SK-N-SH (cell line): ENCODE data around the gene ABCF3.

Experiments used
- EP300 ChIP-seq, 2 experiments: IDR thresholded peaks; 2 replicates each; pipeline versions ENCODE4 v1.4.0 to v1.6.1; 2012; ENCODE audit warnings: borderline replicate concordance in 1 of 2, low read depth in 1 of 2, low read length in 1 of 2
- EZH2phosphoT487 ChIP-seq: fragments of 200-600 bp; sonication (generic); IDR thresholded peaks from 2 replicates; pipeline ENCODE4 v1.6.1; 2017; ENCODE audit warnings: low read depth, mixed run types, mild to moderate bottlenecking, antibody characterized with exemption, moderate library complexity, borderline replicate concordance
- GABPA ChIP-seq: IDR thresholded peaks from 2 replicates; pipeline ENCODE4 v1.4.0; 2012; ENCODE audit warnings: low read depth, mild to moderate bottlenecking
- POLR2AphosphoS5 ChIP-seq: IDR thresholded peaks from 2 replicates; pipeline ENCODE4 v1.6.1; 2012; ENCODE audit warnings: low read depth, low read length
- RAD21 ChIP-seq: IDR thresholded peaks from 2 replicates; pipeline ENCODE4 v1.6.1; 2012; ENCODE audit warnings: mild to moderate bottlenecking, low read length
- SMC3 ChIP-seq: IDR thresholded peaks from 2 replicates; pipeline ENCODE4 v1.6.1; 2012; ENCODE audit warnings: low read depth, low read length, improper control_type of control experiment
- TAF1 ChIP-seq: IDR thresholded peaks from 2 replicates; pipeline ENCODE4 v1.6.1; 2012; ENCODE audit warnings: low read depth, mild to moderate bottlenecking, low read length, moderate library complexity, borderline replicate concordance
- TEAD4 ChIP-seq: IDR thresholded peaks from 2 replicates; pipeline ENCODE4 v1.4.0; 2012; ENCODE audit warnings: mild to moderate bottlenecking, borderline replicate concordance; ENCODE audit not compliant: insufficient read depth
- USF1 ChIP-seq: IDR thresholded peaks from 2 replicates; pipeline ENCODE4 v1.4.0; 2012; ENCODE audit warnings: low read depth, borderline replicate concordance
- TF ChIP-seq, protein P1 (sequence below): fragments of 200-600 bp; sonication (generic); IDR thresholded peaks from 2 replicates; pipeline ENCODE4 v1.6.1; 2017; ENCODE audit warnings: antibody characterized with exemption, mild to moderate bottlenecking, moderate library complexity
- TF ChIP-seq, protein P2 (sequence below): fragments of 150-350 bp; IDR thresholded peaks from 2 replicates; pipeline ENCODE4 v1.6.1; 2017; ENCODE audit warnings: antibody characterized with exemption, low read length, low read depth, borderline replicate concordance

DNA sequence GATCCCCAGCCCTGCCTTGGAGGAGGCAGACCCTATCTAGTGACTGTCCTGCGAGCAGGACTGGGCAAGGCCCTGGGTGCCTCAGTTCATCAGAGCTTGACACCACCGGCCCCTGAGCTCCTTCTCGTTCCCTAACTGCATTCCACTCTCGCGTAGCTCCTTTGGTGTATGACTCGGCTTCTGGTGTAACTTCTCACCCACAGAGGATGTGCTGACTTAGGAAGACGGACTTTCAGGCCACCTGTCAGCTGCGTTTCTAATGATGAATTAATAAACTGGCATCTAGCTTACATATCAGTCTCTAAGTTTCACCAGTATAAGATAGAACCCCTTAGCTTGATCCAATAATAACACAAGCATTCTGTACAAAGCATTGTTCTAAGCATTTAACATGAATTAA, 17.5 kb downstream of the ABCF3 start:
- TF ChIP-seq TAF1: no peak
- TF ChIP-seq, protein P1, sequence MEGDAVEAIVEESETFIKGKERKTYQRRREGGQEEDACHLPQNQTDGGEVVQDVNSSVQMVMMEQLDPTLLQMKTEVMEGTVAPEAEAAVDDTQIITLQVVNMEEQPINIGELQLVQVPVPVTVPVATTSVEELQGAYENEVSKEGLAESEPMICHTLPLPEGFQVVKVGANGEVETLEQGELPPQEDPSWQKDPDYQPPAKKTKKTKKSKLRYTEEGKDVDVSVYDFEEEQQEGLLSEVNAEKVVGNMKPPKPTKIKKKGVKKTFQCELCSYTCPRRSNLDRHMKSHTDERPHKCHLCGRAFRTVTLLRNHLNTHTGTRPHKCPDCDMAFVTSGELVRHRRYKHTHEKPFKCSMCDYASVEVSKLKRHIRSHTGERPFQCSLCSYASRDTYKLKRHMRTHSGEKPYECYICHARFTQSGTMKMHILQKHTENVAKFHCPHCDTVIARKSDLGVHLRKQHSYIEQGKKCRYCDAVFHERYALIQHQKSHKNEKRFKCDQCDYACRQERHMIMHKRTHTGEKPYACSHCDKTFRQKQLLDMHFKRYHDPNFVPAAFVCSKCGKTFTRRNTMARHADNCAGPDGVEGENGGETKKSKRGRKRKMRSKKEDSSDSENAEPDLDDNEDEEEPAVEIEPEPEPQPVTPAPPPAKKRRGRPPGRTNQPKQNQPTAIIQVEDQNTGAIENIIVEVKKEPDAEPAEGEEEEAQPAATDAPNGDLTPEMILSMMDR: no peak
- no peak for TF ChIP-seq RAD21
- no peak for TF ChIP-seq POLR2AphosphoS5
- TF ChIP-seq EZH2phosphoT487: no peak
- no peak for TF ChIP-seq GABPA
- TF ChIP-seq TEAD4: no peak
- TF ChIP-seq EP300 (IDR thresholded peaks at IDR 0.05; ENCODE audit: borderline replicate concordance in 1 of 2, low read depth in 1 of 2, low read length in 1 of 2): no peak
- TF ChIP-seq USF1: no peak
- TF ChIP-seq, protein P2, sequence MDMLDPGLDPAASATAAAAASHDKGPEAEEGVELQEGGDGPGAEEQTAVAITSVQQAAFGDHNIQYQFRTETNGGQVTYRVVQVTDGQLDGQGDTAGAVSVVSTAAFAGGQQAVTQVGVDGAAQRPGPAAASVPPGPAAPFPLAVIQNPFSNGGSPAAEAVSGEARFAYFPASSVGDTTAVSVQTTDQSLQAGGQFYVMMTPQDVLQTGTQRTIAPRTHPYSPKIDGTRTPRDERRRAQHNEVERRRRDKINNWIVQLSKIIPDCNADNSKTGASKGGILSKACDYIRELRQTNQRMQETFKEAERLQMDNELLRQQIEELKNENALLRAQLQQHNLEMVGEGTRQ: no peak
- no peak for TF ChIP-seq SMC3
